HG03196 (cell line): ENCODE results near the gene MAML2.
A peak's percentile ranks its signal among the peaks of the same experiment; 100 is the strongest.

ENCODE experiments used
- ATAC-seq: cut with Tn5 transposase; IDR thresholded peaks from one replicate; pipeline ENCODE4 v1.9.1; 2021; ENCODE audit not compliant: unreplicated experiment

The MAML2 gene

GRCh38 chr11:96215826-96216225, 127.2 kb downstream of the MAML2 start:
- no peak for ATAC-seq

GRCh38 chr11:96215110-96215782, 127.7 kb downstream of the MAML2 start:
- peak; percentile 75 for ATAC-seq

GRCh38 chr11:96214777-96215109, 128.3 kb downstream of the MAML2 start:
- no peak for ATAC-seq

- ATAC-seq = no peak
Measured at GRCh38 chr11:96213500-96213899, 129.5 kb downstream of the MAML2 start.

GRCh38 chr11:96211436-96211835, 131.6 kb downstream of the MAML2 start:
- ATAC-seq = no peak

GRCh38 chr11:96207459-96208449, 135.2 kb downstream of the MAML2 start:
- ATAC-seq = no peak

- no peak for ATAC-seq
Measured at GRCh38 chr11:96206955-96207354, 136.0 kb downstream of the MAML2 start.

GRCh38 chr11:96205460-96205809, 137.6 kb downstream of the MAML2 start:
- ATAC-seq = no peak

- ATAC-seq = no peak
Measured at GRCh38 chr11:96204721-96205459, 138.1 kb downstream of the MAML2 start.

GRCh38 chr11:96204366-96204659, 138.7 kb downstream of the MAML2 start:
- ATAC-seq = no peak

- no peak for ATAC-seq
Measured at GRCh38 chr11:96203567-96204365, 139.2 kb downstream of the MAML2 start.

GRCh38 chr11:96200243-96200642, 142.8 kb downstream of the MAML2 start:
- no peak for ATAC-seq

GRCh38 chr11:96199563-96200025, 143.4 kb downstream of the MAML2 start:
- ATAC-seq = no peak

GRCh38 chr11:96197801-96198701, 144.9 kb downstream of the MAML2 start:
- ATAC-seq = peak; percentile 56

GRCh38 chr11:96197103-96197502, 145.9 kb downstream of the MAML2 start:
- ATAC-seq = no peak

GRCh38 chr11:96196181-96196662, 146.8 kb downstream of the MAML2 start:
- no peak for ATAC-seq

- no peak for ATAC-seq
Measured at GRCh38 chr11:96195671-96196070, 147.3 kb downstream of the MAML2 start.

- ATAC-seq = no peak
Measured at GRCh38 chr11:96194581-96195374, 148.2 kb downstream of the MAML2 start.
